Muscle of back (tissue), 11 donors: ENCODE results near the gene KIFC1. TPM values are rescaled to one million over a fixed set of nuclear protein-coding genes. Genes with fewer than 3 reads are reported as not detected.
A peak's percentile ranks its signal among the peaks of the same experiment; 100 is the strongest.

Experiments used
- DNase-seq, 3 donors: peaks; one replicate each; pipeline versions ENCODE4 v3.0.0 to v3.0.0-alpha.2; 2013
- polyA plus RNA-seq, 10 donors: library from polyadenylated mRNA; unstranded; fragments of 120-200 nt; gene quantifications; one replicate each; pipeline ENCODE4 v1.2.1, GENCODE V29; 2013; ENCODE audit not compliant: insufficient read length in 10 of 10

The KIFC1 gene
- polyA plus RNA-seq, 10 donors = 16.1 to 30.2 (median 21.4) TPM

GRCh38 chr6:33425668-33426577, 34.3 kb downstream of the KIFC1 start:
- DNase-seq = peak; percentile 83 to 96 (median 87)

- DNase-seq = peak in 2 of 3 donors; percentile 27 to 49
These were observed 35.2 kb downstream of the KIFC1 start for GRCh38 chr6:33426590-33427511.

- DNase-seq = peak in 2 of 3 donors; percentile 35 to 72
These were observed 36.1 kb downstream of the KIFC1 start for GRCh38 chr6:33427585-33428223.

- peak in 1 of 3 donors; percentile 69 for DNase-seq
These were observed 36.8 kb downstream of the KIFC1 start for GRCh38 chr6:33428224-33428965.

GRCh38 chr6:33428966-33429749, 37.5 kb downstream of the KIFC1 start:
- no peak for DNase-seq

- no peak for DNase-seq
These were observed 38.1 kb downstream of the KIFC1 start for GRCh38 chr6:33429750-33430052.

GRCh38 chr6:33430334-33430733, 38.7 kb downstream of the KIFC1 start:
- DNase-seq = no peak

GRCh38 chr6:33430991-33431879, 39.6 kb downstream of the KIFC1 start:
- peak in 2 of 3 donors; percentile 61 to 85 for DNase-seq

- DNase-seq = no peak
These were observed 40.4 kb downstream of the KIFC1 start for GRCh38 chr6:33431880-33432541.

- DNase-seq = no peak
These were observed 40.9 kb downstream of the KIFC1 start for GRCh38 chr6:33432546-33432945.

- no peak for DNase-seq
These were observed 41.4 kb downstream of the KIFC1 start for GRCh38 chr6:33433001-33433543.

GRCh38 chr6:33433544-33434191, 42.0 kb downstream of the KIFC1 start:
- DNase-seq = peak in 2 of 3 donors; percentile 57 to 58

GRCh38 chr6:33434961-33435360, 43.3 kb downstream of the KIFC1 start:
- no peak for DNase-seq

GRCh38 chr6:33437666-33438065, 46.0 kb downstream of the KIFC1 start:
- no peak for DNase-seq

GRCh38 chr6:33438978-33439594, 47.5 kb downstream of the KIFC1 start:
- no peak for DNase-seq

- no peak for DNase-seq
These were observed 48.5 kb downstream of the KIFC1 start for GRCh38 chr6:33439956-33440648.
